ENCODE results near the gene SLC9C2.

- no peak for TF ChIP-seq POLR2AphosphoS5 (IDR thresholded peaks at IDR 0.05; ENCODE audit: low read depth, low read length)
- TF ChIP-seq SIN3A (IDR thresholded peaks at IDR 0.05; ENCODE audit: borderline replicate concordance, insufficient read depth, low read length) = no peak
- TF ChIP-seq REST (IDR thresholded peaks at IDR 0.05; ENCODE audit: insufficient read depth in 1 of 2, low read depth in 2 of 2, low read length in 2 of 2) = no peak
- no peak for TF ChIP-seq FOXP2 (optimal IDR thresholded peaks at IDR 0.05; ENCODE audit: borderline replicate concordance, extremely low read depth, extremely low read length, insufficient read depth)
- TF ChIP-seq TAF1 (IDR thresholded peaks at IDR 0.05; ENCODE audit: borderline replicate concordance, insufficient read depth, low read length) = no peak
Observed at GRCh38 chr1:173485401-173485800, 117.5 kb downstream of the SLC9C2 start.

Measured in PFSK-1 (cell line).